Activated naive CD4-positive, alpha-beta T cell treated with Interleukin-2 at 50 U/mL for 16 hours (primary cell): ENCODE results near the gene CXCL12.

Source experiments
- DNase-seq: peaks from one replicate; pipeline ENCODE4 v3.0.0-alpha.2; 2020

Gene CXCL12

GRCh38 chr10:44330431-44330830, 54.5 kb downstream of the CXCL12 start:
- DNase-seq = no peak

- no peak for DNase-seq
These were observed 57.4 kb downstream of the CXCL12 start for GRCh38 chr10:44327461-44327860.
